ENCODE measurements around the gene RBM18.

RBM18 gene

GRCh38 chr9:122264360-122265148 is at the start of gene RBM18, which contains the start of gene MRRF:
TSS of gene RBM18 (minus strand) at chr9:122264840. CDS start at chr9:122261492, 3,348 bp downstream.
TSS of gene MRRF (plus strand) at chr9:122264882. CDS start at chr9:122270892, 6,010 bp downstream.
- DNase-seq (ENCODE audit: low read depth in 3 of 3), result peak; percentile 76 to 84 (median 78)

GRCh38 chr9:122314165-122314564 is 49.5 kb upstream of the RBM18 start:
- DNase-seq (ENCODE audit: low read depth in 3 of 3), result no peak

- DNase-seq (ENCODE audit: low read depth in 3 of 3), result no peak
Observed at GRCh38 chr9:122309861-122310260, 45.2 kb upstream of the RBM18 start.

GRCh38 chr9:122307925-122308324 is 43.3 kb upstream of the RBM18 start:
- no peak for DNase-seq (ENCODE audit: low read depth in 3 of 3)

- DNase-seq (ENCODE audit: low read depth in 3 of 3), result no peak
Observed at GRCh38 chr9:122307061-122307460, 42.4 kb upstream of the RBM18 start.

- no peak for DNase-seq (ENCODE audit: low read depth in 3 of 3)
Observed at GRCh38 chr9:122302237-122303093, 37.8 kb upstream of the RBM18 start.

- DNase-seq (ENCODE audit: low read depth in 3 of 3), result no peak
Observed at GRCh38 chr9:122297512-122297911, 32.9 kb upstream of the RBM18 start.

GRCh38 chr9:122294531-122294930 is 29.9 kb upstream of the RBM18 start:
- DNase-seq (ENCODE audit: low read depth in 3 of 3), result no peak

GRCh38 chr9:122291458-122291857 is 26.8 kb upstream of the RBM18 start:
- no peak for DNase-seq (ENCODE audit: low read depth in 3 of 3)

GRCh38 chr9:122287214-122287720 is 22.6 kb upstream of the RBM18 start:
- DNase-seq (ENCODE audit: low read depth in 3 of 3), result no peak

- no peak for DNase-seq (ENCODE audit: low read depth in 3 of 3)
Observed at GRCh38 chr9:122286764-122287163, 22.1 kb upstream of the RBM18 start.

- no peak for DNase-seq (ENCODE audit: low read depth in 3 of 3)
Observed at GRCh38 chr9:122281368-122281767, 16.7 kb upstream of the RBM18 start.

- no peak for DNase-seq (ENCODE audit: low read depth in 3 of 3)
Observed at GRCh38 chr9:122277285-122277897, 12.8 kb upstream of the RBM18 start.

- no peak for DNase-seq (ENCODE audit: low read depth in 3 of 3)
Observed at GRCh38 chr9:122276096-122276495, 11.5 kb upstream of the RBM18 start.

- no peak for DNase-seq (ENCODE audit: low read depth in 3 of 3)
Observed at GRCh38 chr9:122274055-122274454, 9.4 kb upstream of the RBM18 start.

- no peak for DNase-seq (ENCODE audit: low read depth in 3 of 3)
Observed at GRCh38 chr9:122268041-122268814, 3.6 kb upstream of the RBM18 start.

GRCh38 chr9:122265149-122265915 is 692 bp upstream of the RBM18 start:
- no peak for DNase-seq (ENCODE audit: low read depth in 3 of 3)

GRCh38 chr9:122263699-122264349 is 816 bp downstream of the RBM18 start:
- DNase-seq (ENCODE audit: low read depth in 3 of 3), result no peak

- DNase-seq (ENCODE audit: low read depth in 3 of 3), result no peak
Observed at GRCh38 chr9:122262073-122262472, 2.6 kb downstream of the RBM18 start.

GRCh38 chr9:122261469-122261881 is 3.2 kb downstream of the RBM18 start:
- no peak for DNase-seq (ENCODE audit: low read depth in 3 of 3)

Data from stimulated activated CD4-positive, alpha-beta T cell treated with anti-CD3 and anti-CD28 coated beads, TNF-alpha, amount 100 ng/mL, for 4 hours (primary cell).